ENCODE data around the gene PLA2G5. TPM values are rescaled to one million over a fixed set of nuclear protein-coding genes. Genes with fewer than 3 reads are reported as not detected.

PLA2G5 gene
- polyA plus RNA-seq, 1 donor (not counting 4 experiments of a cell fraction or from before 2014, with no cell fraction given), result 0.16 TPM

DNA sequence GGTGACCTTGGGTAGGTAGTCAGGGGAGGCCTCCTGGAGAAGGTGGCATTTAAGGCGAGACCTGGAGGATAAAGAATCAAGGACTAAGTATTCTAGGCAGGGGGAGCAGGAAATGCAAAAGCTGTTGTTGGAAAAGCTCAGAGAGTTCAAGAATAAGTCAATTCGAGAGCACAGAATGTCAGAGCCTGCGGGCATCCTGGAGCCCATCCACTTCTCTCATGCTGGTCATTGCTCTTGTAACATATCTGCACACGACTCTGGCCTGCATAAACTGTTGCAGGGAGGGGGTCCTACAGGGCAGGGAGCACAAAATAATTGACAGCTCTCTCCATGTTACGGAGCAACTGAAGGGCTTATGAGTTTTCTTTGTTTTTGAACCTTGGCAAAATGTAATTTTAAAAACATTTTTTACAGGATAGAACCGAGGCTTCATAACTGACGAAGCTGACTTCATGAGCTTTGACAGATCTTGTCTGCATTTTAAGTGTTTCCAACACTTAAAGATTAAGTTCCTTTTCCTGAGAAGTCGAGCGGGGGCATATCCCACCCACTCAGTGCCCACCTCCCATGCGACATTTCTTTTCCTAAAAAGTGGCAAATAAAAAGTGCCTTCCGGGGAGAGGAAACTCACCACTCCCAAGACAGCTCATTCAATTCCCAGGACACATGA lies 4.2 kb downstream of the PLA2G5 start:
- dilution Hi-C loops (cut with MboI; ENCODE audit: extremely low pct_ligation_motif_present, low sequenced_read_pairs), result no loop called here
- FAIRE-seq (no peak), DNase-seq (ENCODE audit: low read depth, low spot score) (no peak)
- H3K27me3 ChIP-seq (ENCODE audit: control insufficient read depth, extremely low read depth, insufficient read depth, low read length), result peaks cover 24% of the 10 kb centered on the region
- no peaks in the 10 kb centered on the region for H3K9me3 ChIP-seq (ENCODE audit: control insufficient read depth, low read depth, low read length)
- TF ChIP-seq CTCF (optimal IDR thresholded peaks at IDR 0.05 in 1 of 3, IDR thresholded peaks at IDR 0.05 in 1 of 3, conservative IDR thresholded peaks at IDR 0.05 in 1 of 3; ENCODE audit: extremely low read depth in 1 of 3, insufficient read depth in 2 of 3, low read length in 3 of 3) (no peak), EZH2 (IDR thresholded peaks at IDR 0.05; ENCODE audit: low read length) (no peak)
- no peak overlapping the region for H3K27ac ChIP-seq (ENCODE audit: control insufficient read depth, insufficient read depth, low read length)
- no peaks in the 10 kb centered on the region for H3K9me1 ChIP-seq (ENCODE audit: control insufficient read depth, extremely low read depth, insufficient read depth, low read length)
- H4K20me1 ChIP-seq (ENCODE audit: control insufficient read depth, extremely low read depth, insufficient read depth, low read length), result no peaks in the 10 kb centered on the region
- no peaks in the 10 kb centered on the region for H3K36me3 ChIP-seq (ENCODE audit: control insufficient read depth in 2 of 2, extremely low read depth in 1 of 2, insufficient read depth in 2 of 2, low read length in 2 of 2)
- no peaks in the 10 kb centered on the region for H3K4me1 ChIP-seq (ENCODE audit: control insufficient read depth, extremely low read depth, insufficient read depth, low read length)
- H3K9ac ChIP-seq (ENCODE audit: control insufficient read depth, extremely low read depth, insufficient read depth, low read length), result no peak overlapping the region
- no peak overlapping the region for H2AFZ ChIP-seq (ENCODE audit: control insufficient read depth, low read length)
- H3K4me3 ChIP-seq (ENCODE audit: control insufficient read depth in 2 of 3, extremely low read depth in 1 of 3, insufficient read depth in 2 of 3, low read depth in 1 of 3, low read length in 3 of 3), result no peak overlapping the region
- no peaks in the 10 kb centered on the region for H3K79me2 ChIP-seq (ENCODE audit: control insufficient read depth, insufficient read depth, low read length)
- H3K4me2 ChIP-seq (ENCODE audit: control insufficient read depth, extremely low read depth, insufficient read depth, low read depth, low read length), result no peak overlapping the region

GRCh38 chr1:20074725-20075171 lies 4.8 kb downstream of the PLA2G5 start:
- H3K27ac ChIP-seq (ENCODE audit: control insufficient read depth, insufficient read depth, low read length), result no peak overlapping the region
- no peak for DNase-seq (ENCODE audit: low read depth, low spot score)
- H3K79me2 ChIP-seq (ENCODE audit: control insufficient read depth, insufficient read depth, low read length), result no peaks in the 10 kb centered on the region
- no peak overlapping the region for H3K9ac ChIP-seq (ENCODE audit: control insufficient read depth, extremely low read depth, insufficient read depth, low read length)
- no peak overlapping the region for H3K4me3 ChIP-seq (ENCODE audit: control insufficient read depth in 2 of 3, extremely low read depth in 1 of 3, insufficient read depth in 2 of 3, low read depth in 1 of 3, low read length in 3 of 3)
- dilution Hi-C loops (cut with MboI; ENCODE audit: extremely low pct_ligation_motif_present, low sequenced_read_pairs), result no loop called here
- FAIRE-seq, result no peak
- peaks cover 29% of the 10 kb centered on the region for H3K27me3 ChIP-seq (ENCODE audit: control insufficient read depth, extremely low read depth, insufficient read depth, low read length)
- no peaks in the 10 kb centered on the region for H3K9me3 ChIP-seq (ENCODE audit: control insufficient read depth, low read depth, low read length)
- no peaks in the 10 kb centered on the region for H4K20me1 ChIP-seq (ENCODE audit: control insufficient read depth, extremely low read depth, insufficient read depth, low read length)
- H3K4me1 ChIP-seq (ENCODE audit: control insufficient read depth, extremely low read depth, insufficient read depth, low read length), result no peaks in the 10 kb centered on the region
- H3K9me1 ChIP-seq (ENCODE audit: control insufficient read depth, extremely low read depth, insufficient read depth, low read length), result no peaks in the 10 kb centered on the region
- no peak for TF ChIP-seq EZH2 (IDR thresholded peaks at IDR 0.05; ENCODE audit: low read length)
- no peak overlapping the region for H3K4me2 ChIP-seq (ENCODE audit: control insufficient read depth, extremely low read depth, insufficient read depth, low read depth, low read length)
- no peaks in the 10 kb centered on the region for H3K36me3 ChIP-seq (ENCODE audit: control insufficient read depth in 2 of 2, extremely low read depth in 1 of 2, insufficient read depth in 2 of 2, low read length in 2 of 2)
- no peak overlapping the region for H2AFZ ChIP-seq (ENCODE audit: control insufficient read depth, low read length)

DNA sequence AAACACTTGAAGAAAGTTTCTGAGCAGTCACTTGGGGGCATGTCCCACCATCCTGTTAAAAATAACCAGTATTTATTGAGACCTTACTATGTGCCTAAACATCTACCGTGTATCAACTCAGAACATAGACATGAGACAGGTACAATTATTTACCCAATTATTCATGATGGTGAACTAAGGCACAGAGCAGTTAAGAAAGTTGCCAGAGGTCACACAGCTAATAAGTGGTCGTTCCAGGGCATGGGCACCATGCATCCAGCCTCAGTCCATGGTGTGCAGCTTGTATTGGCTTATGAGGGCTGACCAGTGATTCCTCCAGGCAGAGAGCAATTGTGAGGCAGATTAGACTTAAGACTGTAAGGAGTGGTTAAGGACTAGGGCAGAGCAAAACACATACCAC lies 5.4 kb downstream of the PLA2G5 start:
- DNase-seq (ENCODE audit: low read depth, low spot score), result no peak
- Histone ChIP-seq H3K9ac (ENCODE audit: control insufficient read depth, extremely low read depth, insufficient read depth, low read length) (no peak overlapping the region), H3K9me1 (ENCODE audit: control insufficient read depth, extremely low read depth, insufficient read depth, low read length) (no peaks in the 10 kb centered on the region), H3K27ac (ENCODE audit: control insufficient read depth, insufficient read depth, low read length) (no peak overlapping the region), H3K36me3 (ENCODE audit: control insufficient read depth in 2 of 2, extremely low read depth in 1 of 2, insufficient read depth in 2 of 2, low read length in 2 of 2) (no peaks in the 10 kb centered on the region), H3K4me1 (ENCODE audit: control insufficient read depth, extremely low read depth, insufficient read depth, low read length) (no peaks in the 10 kb centered on the region), H3K27me3 (ENCODE audit: control insufficient read depth, extremely low read depth, insufficient read depth, low read length) (peaks cover 32% of the 10 kb centered on the region), H3K4me3 (ENCODE audit: control insufficient read depth in 2 of 3, extremely low read depth in 1 of 3, insufficient read depth in 2 of 3, low read depth in 1 of 3, low read length in 3 of 3) (no peak overlapping the region), H3K9me3 (ENCODE audit: control insufficient read depth, low read depth, low read length) (no peaks in the 10 kb centered on the region), H3K79me2 (ENCODE audit: control insufficient read depth, insufficient read depth, low read length) (no peaks in the 10 kb centered on the region), H3K4me2 (ENCODE audit: control insufficient read depth, extremely low read depth, insufficient read depth, low read depth, low read length) (no peak overlapping the region), H4K20me1 (ENCODE audit: control insufficient read depth, extremely low read depth, insufficient read depth, low read length) (no peaks in the 10 kb centered on the region), H2AFZ (ENCODE audit: control insufficient read depth, low read length) (no peak overlapping the region)
- dilution Hi-C loops (cut with MboI; ENCODE audit: extremely low pct_ligation_motif_present, low sequenced_read_pairs), result no loop called here
- TF ChIP-seq EZH2 (IDR thresholded peaks at IDR 0.05; ENCODE audit: low read length) (no peak), CTCF (optimal IDR thresholded peaks at IDR 0.05 in 1 of 3, IDR thresholded peaks at IDR 0.05 in 1 of 3, conservative IDR thresholded peaks at IDR 0.05 in 1 of 3; ENCODE audit: extremely low read depth in 1 of 3, insufficient read depth in 2 of 3, low read length in 3 of 3) (no peak)
- peak; percentile 17 for FAIRE-seq

All from keratinocyte (primary cell).